GM18499 (cell line): ENCODE measurements around the gene ACAA2.
"Not testable (repeated sequence)": the region's sequence is repeated elsewhere in the genome, so short reads cannot be mapped to it uniquely, and the experiment has no call there.

ENCODE experiments used
- ATAC-seq: cut with Tn5 transposase; IDR thresholded peaks from one replicate; pipeline ENCODE4 v1.9.1; 2021; ENCODE audit warnings: moderate number of reproducible peaks; ENCODE audit not compliant: insufficient read depth, unreplicated experiment

The ACAA2 gene

GRCh38 chr18:49814147-49814499 lies 790 bp upstream of the ACAA2 start:
- peak; percentile 14 for ATAC-seq

GRCh38 chr18:49813069-49813318 lies 339 bp downstream of the ACAA2 start:
- peak; percentile 5 for ATAC-seq

GRCh38 chr18:49812286-49813068 lies 856 bp downstream of the ACAA2 start:
- no peak for ATAC-seq

- ATAC-seq, result no peak
Measured at GRCh38 chr18:49811151-49811938, 2.0 kb downstream of the ACAA2 start.

DNA sequence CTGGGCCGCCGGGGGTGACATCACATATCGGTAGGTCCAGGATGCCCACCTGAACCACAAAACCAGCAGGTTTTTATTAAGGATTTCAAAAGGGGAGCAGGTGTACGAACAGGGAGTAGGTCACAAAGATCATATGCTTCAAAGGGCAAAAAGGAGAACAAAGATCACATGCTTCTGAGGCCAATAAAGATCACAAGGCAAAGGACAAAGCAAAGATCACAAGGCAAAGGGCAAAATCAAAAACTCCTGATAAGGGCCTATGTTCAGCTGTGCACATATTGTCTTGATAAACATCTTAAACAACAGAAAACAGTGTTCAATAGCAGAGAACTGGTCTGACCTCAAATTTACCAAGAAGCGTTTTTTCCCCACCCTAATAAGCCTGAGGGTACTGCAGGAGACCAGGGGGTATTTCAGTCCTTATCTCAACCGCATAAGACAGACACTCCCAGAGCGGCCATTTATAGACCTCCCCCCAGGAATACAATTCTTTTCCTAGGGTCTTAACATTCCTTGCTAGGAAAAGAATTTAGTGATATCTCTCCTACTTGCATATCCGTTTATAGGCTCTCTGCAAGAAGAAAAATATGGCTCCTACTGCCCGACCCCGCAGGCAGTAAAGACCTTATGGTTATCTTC lies 4.7 kb downstream of the ACAA2 start:
- ATAC-seq, result not testable (repeated sequence)

- no peak for ATAC-seq
Measured at GRCh38 chr18:49804096-49804495, 9.2 kb downstream of the ACAA2 start.

GRCh38 chr18:49802623-49803022 lies 10.7 kb downstream of the ACAA2 start:
- no peak for ATAC-seq

DNA sequence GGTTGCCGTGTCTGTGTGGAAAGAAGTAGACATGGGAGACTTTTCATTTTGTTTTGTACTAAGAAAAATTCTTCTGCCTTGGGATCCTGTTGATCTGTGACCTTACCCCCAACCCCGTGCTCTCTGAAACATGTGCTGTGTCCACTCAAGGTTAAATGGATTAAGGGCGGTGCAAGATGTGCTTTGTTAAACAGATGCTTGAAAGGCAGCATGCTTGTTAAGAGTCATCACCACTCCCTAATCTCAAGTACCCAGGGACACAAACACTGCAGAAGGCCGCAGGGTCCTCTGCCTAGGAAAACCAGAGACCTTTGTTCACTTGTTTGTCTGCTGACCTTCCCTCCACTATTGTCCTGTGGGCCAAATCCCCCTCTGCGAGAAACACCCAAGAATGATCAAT lies 12.8 kb downstream of the ACAA2 start:
- not testable (repeated sequence) for ATAC-seq

- not testable (repeated sequence) for ATAC-seq
Measured at GRCh38 chr18:49799806-49800205, 13.5 kb downstream of the ACAA2 start.

DNA sequence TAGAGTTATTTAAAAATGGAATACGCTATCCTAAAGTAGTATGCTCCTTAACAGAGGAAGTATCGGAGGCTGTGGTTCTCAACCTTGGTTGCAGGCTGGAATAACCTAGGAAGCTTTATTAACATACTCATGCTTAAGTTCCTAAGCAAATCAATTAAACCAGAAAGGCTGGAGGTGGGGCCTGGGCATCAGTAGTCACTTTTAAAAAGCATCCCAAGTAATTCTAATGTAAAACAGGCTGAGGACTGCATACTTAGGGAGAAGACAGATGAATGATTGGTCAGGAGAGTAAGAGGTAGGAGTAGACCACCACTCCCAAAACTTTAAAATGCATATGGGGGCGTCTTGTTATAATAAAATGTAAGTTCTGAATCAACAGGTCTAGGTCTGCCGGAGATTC lies 15.3 kb downstream of the ACAA2 start:
- no peak for ATAC-seq

DNA sequence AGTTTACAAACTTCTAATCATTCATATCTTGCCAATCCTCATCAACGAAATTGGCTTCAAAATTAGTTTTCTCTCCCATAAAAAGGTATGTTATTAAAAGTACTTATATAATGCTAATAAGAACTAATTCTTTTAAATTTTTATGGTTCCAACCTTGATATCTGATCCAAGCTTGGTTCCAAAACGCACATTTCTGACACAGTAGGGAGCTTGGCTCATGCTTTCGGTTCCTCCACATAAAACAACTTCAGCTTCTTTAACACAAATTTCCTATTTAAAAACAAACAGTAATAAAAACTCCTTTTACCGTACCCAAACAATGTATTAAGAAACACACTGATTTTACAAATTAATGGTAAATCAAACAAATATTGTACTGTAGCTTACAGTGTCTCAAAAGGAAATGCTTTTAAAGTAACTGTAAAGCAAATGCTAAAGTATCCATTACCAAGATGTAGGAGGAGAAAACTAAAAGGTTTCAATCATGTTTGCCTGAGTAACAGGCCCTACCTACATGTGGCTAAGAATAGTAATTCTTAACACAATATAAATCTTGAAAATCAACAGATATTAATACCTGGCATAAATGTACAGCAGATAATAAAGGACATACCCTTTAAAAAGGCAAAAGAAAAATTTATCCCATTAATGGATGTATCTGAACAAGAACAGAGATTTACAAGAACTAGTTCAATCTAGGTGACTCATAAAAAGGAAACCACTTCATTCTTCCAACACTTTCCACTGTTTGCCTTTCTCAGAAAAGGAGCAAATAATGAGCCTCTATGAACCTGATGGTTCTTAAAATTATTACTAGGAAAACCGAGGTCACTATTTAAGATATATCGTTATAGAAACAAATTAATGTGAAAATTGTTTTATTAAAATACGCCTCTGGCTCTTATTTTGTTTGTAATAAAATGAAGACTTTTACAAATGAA lies 17.5 kb downstream of the ACAA2 start:
- no peak for ATAC-seq

DNA sequence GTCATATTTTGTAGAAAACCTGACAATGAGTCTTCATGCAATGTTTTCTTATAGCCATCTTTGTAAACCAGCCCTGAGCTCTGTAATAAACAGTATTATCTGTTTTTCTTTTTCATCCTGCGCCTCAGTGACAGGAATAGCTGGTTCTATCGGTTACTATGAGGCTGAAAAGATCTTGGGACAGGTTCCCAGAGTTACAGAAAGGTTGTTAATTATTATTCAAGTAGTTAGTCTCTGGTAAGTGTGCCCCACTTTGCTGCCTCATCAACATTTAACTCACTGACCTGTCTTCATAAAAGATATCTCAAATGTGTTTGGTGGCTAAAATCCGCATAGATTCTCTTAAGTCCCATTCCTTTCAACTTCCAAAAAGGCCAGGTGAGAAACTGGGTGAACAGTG lies 18.6 kb downstream of the ACAA2 start:
- no peak for ATAC-seq

- not testable (repeated sequence) for ATAC-seq
Measured at GRCh38 chr18:49789560-49790134, 23.7 kb downstream of the ACAA2 start.

DNA sequence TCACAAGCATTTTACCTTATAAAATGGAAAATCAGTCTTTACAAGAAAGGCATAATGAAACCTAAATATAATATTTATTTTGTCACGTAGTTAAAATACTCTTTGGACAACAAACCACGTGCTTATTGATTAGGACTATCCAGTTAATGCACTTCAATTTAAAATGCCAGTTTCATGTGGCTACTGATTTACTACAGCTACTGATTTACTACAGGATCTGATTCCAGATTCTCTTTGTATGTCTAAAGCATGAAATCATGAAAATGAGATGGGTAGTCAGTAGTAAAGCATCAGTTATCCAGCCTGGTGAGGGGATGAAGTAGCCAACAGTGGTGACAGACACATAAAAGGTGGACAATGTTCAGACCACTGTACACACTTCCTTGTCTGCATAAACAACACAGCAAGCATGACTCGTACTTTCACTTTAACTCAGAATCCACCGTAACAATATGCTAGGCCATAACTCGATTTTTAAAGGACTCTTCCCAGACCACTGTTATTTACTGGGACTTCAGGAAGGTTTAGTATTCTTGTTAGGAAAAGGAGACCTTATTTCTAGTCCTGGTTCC lies 24.9 kb downstream of the ACAA2 start:
- ATAC-seq, result no peak

- ATAC-seq, result no peak
Measured at GRCh38 chr18:49786019-49786720, 27.2 kb downstream of the ACAA2 start.

- no peak for ATAC-seq
Measured at GRCh38 chr18:49784427-49785185, 28.7 kb downstream of the ACAA2 start.

DNA sequence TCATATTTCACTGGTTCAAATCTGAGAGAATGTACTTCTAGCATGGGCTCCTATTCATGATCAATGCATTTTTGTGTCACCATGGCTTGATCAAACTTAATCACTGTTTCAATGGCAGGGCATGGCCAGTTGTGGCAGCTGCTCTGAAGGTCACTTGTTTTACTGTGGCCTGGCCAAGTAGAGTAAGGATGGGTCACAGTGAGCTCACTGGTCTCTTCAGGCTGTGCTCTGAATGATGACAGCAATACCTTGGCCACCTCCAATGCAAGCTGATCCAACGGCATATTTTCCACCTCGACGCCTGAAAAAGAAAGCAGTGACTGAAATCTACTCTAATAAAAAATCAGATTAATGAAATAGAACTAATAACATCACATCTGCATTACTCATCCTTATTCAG lies 29.7 kb downstream of the ACAA2 start:
- not testable (repeated sequence) for ATAC-seq

- no peak for ATAC-seq
Measured at GRCh38 chr18:49778826-49779465, 34.4 kb downstream of the ACAA2 start.
